ENCODE measurements around the gene ZNF169.
"Not testable (repeated sequence)": the region's sequence is repeated elsewhere in the genome, so short reads cannot be mapped to it uniquely, and the experiment has no call there.

The ZNF169 gene

GRCh38 chr9:94287877-94288513, 28.9 kb downstream of the ZNF169 start:
- DNase-seq (ENCODE audit: low spot score): no peak

GRCh38 chr9:94289691-94290090, 30.6 kb downstream of the ZNF169 start:
- no peak for DNase-seq (ENCODE audit: low spot score)

- DNase-seq (ENCODE audit: low spot score): no peak
These were observed 40.0 kb downstream of the ZNF169 start for GRCh38 chr9:94298949-94299599.

GRCh38 chr9:94300470-94301301, 41.6 kb downstream of the ZNF169 start:
- no peak for DNase-seq (ENCODE audit: low spot score)

- no peak for DNase-seq (ENCODE audit: low spot score)
These were observed 42.5 kb downstream of the ZNF169 start for GRCh38 chr9:94301583-94301982.

- DNase-seq (ENCODE audit: low spot score): no peak
These were observed 43.3 kb downstream of the ZNF169 start for GRCh38 chr9:94302426-94302825.

- no peak for DNase-seq (ENCODE audit: low spot score)
These were observed 44.2 kb downstream of the ZNF169 start for GRCh38 chr9:94303321-94303720.

- not testable (repeated sequence) for DNase-seq (ENCODE audit: low spot score)
These were observed 56.2 kb downstream of the ZNF169 start for GRCh38 chr9:94315034-94315984.

- DNase-seq (ENCODE audit: low spot score): not testable (repeated sequence)
These were observed 57.1 kb downstream of the ZNF169 start for GRCh38 chr9:94316236-94316635.

GRCh38 chr9:94317949-94318657, 59.0 kb downstream of the ZNF169 start:
- not testable (repeated sequence) for DNase-seq (ENCODE audit: low spot score)

GRCh38 chr9:94322342-94322940, 63.3 kb downstream of the ZNF169 start:
- DNase-seq (ENCODE audit: low spot score): not testable (repeated sequence)

GRCh38 chr9:94323153-94323798, 64.2 kb downstream of the ZNF169 start:
- not testable (repeated sequence) for DNase-seq (ENCODE audit: low spot score)

- not testable (repeated sequence) for DNase-seq (ENCODE audit: low spot score)
These were observed 66.5 kb downstream of the ZNF169 start for GRCh38 chr9:94325583-94325982.

- not testable (repeated sequence) for DNase-seq (ENCODE audit: low spot score)
These were observed 69.4 kb downstream of the ZNF169 start, which contains the start of gene NUTM2F for GRCh38 chr9:94328544-94328943. Gene NUTM2F (minus strand): TSS chr9:94328644. CDS start chr9:94328623, 21 bp downstream.

- DNase-seq (ENCODE audit: low spot score): not testable (repeated sequence)
These were observed 77.3 kb downstream of the ZNF169 start for GRCh38 chr9:94336445-94336844.

- not testable (repeated sequence) for DNase-seq (ENCODE audit: low spot score)
These were observed 79.6 kb downstream of the ZNF169 start for GRCh38 chr9:94338723-94339122.

- not testable (repeated sequence) for DNase-seq (ENCODE audit: low spot score)
These were observed 80.6 kb downstream of the ZNF169 start for GRCh38 chr9:94339657-94340056.

- DNase-seq (ENCODE audit: low spot score): not testable (repeated sequence)
These were observed 81.7 kb downstream of the ZNF169 start for GRCh38 chr9:94340750-94341149.

GRCh38 chr9:94341703-94342102, 82.6 kb downstream of the ZNF169 start:
- not testable (repeated sequence) for DNase-seq (ENCODE audit: low spot score)

GRCh38 chr9:94347451-94347850, 88.4 kb downstream of the ZNF169 start:
- not testable (repeated sequence) for DNase-seq (ENCODE audit: low spot score)

Measured in NAMALWA (cell line).